Measurements from ENCODE around the gene TXNRD3. TPM values are rescaled to one million over a fixed set of nuclear protein-coding genes. Genes with fewer than 3 reads are reported as not detected.
A peak's percentile ranks its signal among the peaks of the same experiment; 100 is the strongest.

The TXNRD3 gene
- total RNA-seq, 1 experiment from 2014 or later: 17.0 TPM

- Mint-ChIP-seq H3K27me3 (ENCODE audit: unreplicated experiment) (peaks cover 60% of the 10 kb centered on the region), H3K36me3 (ENCODE audit: insufficient read depth, unreplicated experiment) (no peaks in the 10 kb centered on the region), H3K4me1 (ENCODE audit: low read depth, unreplicated experiment) (peaks cover 10% of the 10 kb centered on the region), H3K27ac (ENCODE audit: unreplicated experiment) (no peak overlapping the region), H3K4me3 (ENCODE audit: low read depth, unreplicated experiment) (no peak overlapping the region), H3K9me3 (ENCODE audit: low read depth, unreplicated experiment) (no peaks in the 10 kb centered on the region)
- DNase-seq: peak; percentile 0
- no TSS peak for BruUV-seq (replicated peaks)
- TF ChIP-seq CTCF (IDR thresholded peaks at IDR 0.05; ENCODE audit: unreplicated experiment): no peak
- intact Hi-C loops (cut with micrococcal nuclease; ENCODE audit: unreplicated experiment): no loop called here
- CTCF ChIA-PET: no interaction called here
Observed at GRCh38 chr3:126682009-126682408, 27.1 kb upstream of the TXNRD3 start.

GRCh38 chr3:126680667-126681055, 25.7 kb upstream of the TXNRD3 start:
- intact Hi-C loops (cut with micrococcal nuclease; ENCODE audit: unreplicated experiment): no loop called here
- no peak for DNase-seq
- no TSS peak for BruUV-seq (replicated peaks)

GRCh38 chr3:126679831-126680666, 25.1 kb upstream of the TXNRD3 start:
- no peaks in the 10 kb centered on the region for H3K9me3 Mint-ChIP-seq (ENCODE audit: low read depth, unreplicated experiment)
- H3K36me3 Mint-ChIP-seq (ENCODE audit: insufficient read depth, unreplicated experiment): no peaks in the 10 kb centered on the region
- no TSS peak for BruUV-seq (replicated peaks)
- H3K4me3 Mint-ChIP-seq (ENCODE audit: low read depth, unreplicated experiment): no peak overlapping the region
- peaks cover 75% of the 10 kb centered on the region for H3K27me3 Mint-ChIP-seq (ENCODE audit: unreplicated experiment)
- H3K27ac Mint-ChIP-seq (ENCODE audit: unreplicated experiment): no peak overlapping the region
- peaks cover 10% of the 10 kb centered on the region for H3K4me1 Mint-ChIP-seq (ENCODE audit: low read depth, unreplicated experiment)
- CTCF ChIA-PET: interaction anchor here (0.6 to 2.2 kb wide), 8 partner anchors 8 to 865 kb away, joined by 3 to 6 read pairs (median 3); partner anchors contain the start of gene PLXNA1
- intact Hi-C loops (cut with micrococcal nuclease; ENCODE audit: unreplicated experiment): loop anchor here (1.0 to 5.0 kb wide), 5 partner anchors 42 to 867 kb away; partner anchors contain the start of gene PLXNA1
- DNase-seq: peak; percentile 1
- TF ChIP-seq CTCF (IDR thresholded peaks at IDR 0.05; ENCODE audit: unreplicated experiment): no peak

More at GRCh38 chr3:126680667-126681055, 25.7 kb upstream of the TXNRD3 start:
- Mint-ChIP-seq H3K4me3 (ENCODE audit: low read depth, unreplicated experiment) (no peak overlapping the region), H3K27me3 (ENCODE audit: unreplicated experiment) (peaks cover 73% of the 10 kb centered on the region), H3K36me3 (ENCODE audit: insufficient read depth, unreplicated experiment) (no peaks in the 10 kb centered on the region), H3K9me3 (ENCODE audit: low read depth, unreplicated experiment) (no peaks in the 10 kb centered on the region), H3K27ac (ENCODE audit: unreplicated experiment) (no peak overlapping the region), H3K4me1 (ENCODE audit: low read depth, unreplicated experiment) (peaks cover 10% of the 10 kb centered on the region)
- TF ChIP-seq CTCF (IDR thresholded peaks at IDR 0.05; ENCODE audit: unreplicated experiment): no peak
- CTCF ChIA-PET: interaction anchor here (0.6 to 2.2 kb wide), 2 partner anchors 83 to 624 kb away, joined by 5 read pairs; no protein-coding TSS in a partner anchor

- intact Hi-C loops (cut with micrococcal nuclease; ENCODE audit: unreplicated experiment): loop anchor here (1.0 to 5.0 kb wide), 5 partner anchors 43 to 868 kb away; partner anchors contain the start of gene PLXNA1
- CTCF ChIA-PET: interaction anchor here (0.6 to 2.2 kb wide), 6 partner anchors 26 to 625 kb away, joined by 3 to 6 read pairs (median 3); partner anchors contain the start of gene PLXNA1
- peak; percentile 95 for DNase-seq
- no peaks in the 10 kb centered on the region for H3K9me3 Mint-ChIP-seq (ENCODE audit: low read depth, unreplicated experiment)
- H3K27ac Mint-ChIP-seq (ENCODE audit: unreplicated experiment): no peak overlapping the region
- peak; percentile 100 for TF ChIP-seq CTCF (IDR thresholded peaks at IDR 0.05; ENCODE audit: unreplicated experiment)
- no peaks in the 10 kb centered on the region for H3K36me3 Mint-ChIP-seq (ENCODE audit: insufficient read depth, unreplicated experiment)
- peak overlapping the region; percentile 25 for H3K4me3 Mint-ChIP-seq (ENCODE audit: low read depth, unreplicated experiment)
- H3K4me1 Mint-ChIP-seq (ENCODE audit: low read depth, unreplicated experiment): peaks cover 10% of the 10 kb centered on the region
- BruUV-seq (replicated peaks): no TSS peak
- H3K27me3 Mint-ChIP-seq (ENCODE audit: unreplicated experiment): peaks cover 75% of the 10 kb centered on the region
Observed at GRCh38 chr3:126679318-126679751, 24.4 kb upstream of the TXNRD3 start.
